ENCODE data around the gene SLC35F6.

Gene SLC35F6

GRCh38 chr2:26805241-26805676 lies 41.2 kb downstream of the SLC35F6 start:
- no peak for TF ChIP-seq CTCF (conservative IDR thresholded peaks at IDR 0.05; ENCODE audit: low read length)
- no peak overlapping the region for H3K4me3 ChIP-seq (ENCODE audit: low read length)
- DNase-seq (ENCODE audit: low read depth) = peak; percentile 79

GRCh38 chr2:26807788-26808460 lies 43.8 kb downstream of the SLC35F6 start:
- H3K4me3 ChIP-seq (ENCODE audit: low read length) = no peak overlapping the region
- no peak for TF ChIP-seq CTCF (conservative IDR thresholded peaks at IDR 0.05; ENCODE audit: low read length)
- peak; percentile 56 for DNase-seq (ENCODE audit: low read depth)

- DNase-seq (ENCODE audit: low read depth) = no peak
- TF ChIP-seq CTCF (conservative IDR thresholded peaks at IDR 0.05; ENCODE audit: low read length) = no peak
- H3K4me3 ChIP-seq (ENCODE audit: low read length) = no peak overlapping the region
Observed at GRCh38 chr2:26809211-26809610, 45.1 kb downstream of the SLC35F6 start.

GRCh38 chr2:26809876-26810577 lies 45.9 kb downstream of the SLC35F6 start:
- DNase-seq (ENCODE audit: low read depth) = no peak
- no peak overlapping the region for H3K4me3 ChIP-seq (ENCODE audit: low read length)
- TF ChIP-seq CTCF (conservative IDR thresholded peaks at IDR 0.05; ENCODE audit: low read length) = no peak

GRCh38 chr2:26811261-26811660 lies 47.2 kb downstream of the SLC35F6 start:
- no peak for TF ChIP-seq CTCF (conservative IDR thresholded peaks at IDR 0.05; ENCODE audit: low read length)
- H3K4me3 ChIP-seq (ENCODE audit: low read length) = no peak overlapping the region
- no peak for DNase-seq (ENCODE audit: low read depth)

- no peak overlapping the region for H3K4me3 ChIP-seq (ENCODE audit: low read length)
- no peak for TF ChIP-seq CTCF (conservative IDR thresholded peaks at IDR 0.05; ENCODE audit: low read length)
- DNase-seq (ENCODE audit: low read depth) = no peak
Observed at GRCh38 chr2:26811791-26812694, 48.0 kb downstream of the SLC35F6 start.
